Esophagus squamous epithelium (tissue), 5 donors: ENCODE data around the gene SIGLECL1. TPM values are rescaled to one million over a fixed set of nuclear protein-coding genes. Genes with fewer than 3 reads are reported as not detected.

Source experiments
- DNase-seq: peaks from one replicate; lab custom pipeline; 2025; lab: John Stamatoyannopoulos, UW
- H3K27ac ChIP-seq, 4 donors: fragments of 200-600 bp; sonication (generic); one replicate each; pipeline ENCODE4 v1.5.1; 2016 to 2019; ENCODE audit warnings: mild to moderate bottlenecking in 1 of 4
- H3K27me3 ChIP-seq, 4 donors: fragments of 200-600 bp; sonication (generic); 1 replicate in 3 of 4; 2 replicates in 1 of 4; pipeline versions ENCODE4 v1.5.1 to v1.6.0; 2017 to 2021; ENCODE audit warnings: antibody characterized with exemption in 1 of 4
- H3K36me3 ChIP-seq, 3 donors: fragments of 200-600 bp; sonication (generic); one replicate each; pipeline ENCODE4 v1.5.1; 2016 to 2019
- H3K4me1 ChIP-seq, 3 donors: fragments of 200-600 bp; sonication (generic); one replicate each; pipeline ENCODE4 v1.5.1; 2017 to 2019
- H3K4me3 ChIP-seq, 4 donors: fragments of 200-600 bp; sonication (generic); 1 replicate in 3 of 4; 2 replicates in 1 of 4; pipeline ENCODE4 v1.5.1; 2016 to 2019; ENCODE audit warnings: mild to moderate bottlenecking in 2 of 4, moderate library complexity in 1 of 4
- H3K9me3 ChIP-seq, 3 donors: fragments of 200-600 bp; sonication (generic); one replicate each; pipeline ENCODE4 v1.5.1; 2016 to 2019
- POLR2A ChIP-seq, 4 donors: fragments of 450-650 bp; IDR thresholded peaks; one replicate each; pipeline ENCODE4 v1.6.1; 2017; ENCODE audit warnings: antibody characterized with exemption in 4 of 4, mild to moderate bottlenecking in 4 of 4, moderate library complexity in 3 of 4
- WGBS, 2 donors: methylation state at CpG; one replicate each; pipeline ENCODE4 v1.1.5; 2018; 5-methylcytosine and 5-hydroxymethylcytosine counted together
- intact Hi-C: fragments of 100-400 bp; cut with DNase I; formaldehyde crosslinking; loops from one replicate; pipeline ENCODE4 v1.15.0; 2022
- total RNA-seq, 4 donors: library from RNA; depleted of rRNA; stranded (reverse); fragments of >200 nt; gene quantifications; one replicate each; pipeline ENCODE4 v1.1.0, GENCODE V29; 2016
- TF ChIP-seq, protein P1 (sequence below), 6 experiments: fragments of 450-650 bp in 4 of 6; fragments of 200-600 bp in 2 of 6; sonication (generic) in 2 of 6; IDR thresholded peaks; one replicate each; pipeline ENCODE4 v1.5.1; 2016 to 2019; ENCODE audit warnings: antibody characterized with exemption in 6 of 6, mild to moderate bottlenecking in 4 of 6, moderate library complexity in 4 of 6
- donor health status: DM: yes; HTN: yes; CAD: no.

SIGLECL1 gene
- total RNA-seq, 4 donors from 2014 or later: not detected

DNA sequence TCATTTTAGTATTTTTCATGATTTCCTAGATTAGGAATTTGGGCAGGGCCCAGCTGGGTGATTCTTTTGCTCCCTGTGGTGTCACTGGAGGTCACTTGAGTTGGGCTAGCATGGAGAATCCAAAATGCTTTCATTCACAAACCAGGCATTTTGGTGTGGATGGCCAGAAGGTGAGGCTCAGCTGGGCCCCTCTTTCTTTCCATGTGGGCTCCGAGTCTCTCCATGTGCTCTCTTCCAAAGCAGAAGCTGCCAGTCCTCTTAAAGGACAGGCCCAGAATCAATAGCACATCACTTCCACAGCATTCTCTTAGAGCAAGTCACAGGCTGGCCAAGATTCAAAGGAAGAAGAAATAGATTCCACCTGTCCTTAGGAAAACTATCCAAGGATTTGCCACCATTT is 38.8 kb downstream of the SIGLECL1 start:
- DNase-seq: no peak
- H3K4me1 ChIP-seq: no peaks in the 10 kb centered on the region
- H3K27ac ChIP-seq: no peak overlapping the region
- peaks cover 0 to 49% (median 0%) of the 10 kb centered on the region in 4 donors for H3K27me3 ChIP-seq
- TF ChIP-seq, protein P1, sequence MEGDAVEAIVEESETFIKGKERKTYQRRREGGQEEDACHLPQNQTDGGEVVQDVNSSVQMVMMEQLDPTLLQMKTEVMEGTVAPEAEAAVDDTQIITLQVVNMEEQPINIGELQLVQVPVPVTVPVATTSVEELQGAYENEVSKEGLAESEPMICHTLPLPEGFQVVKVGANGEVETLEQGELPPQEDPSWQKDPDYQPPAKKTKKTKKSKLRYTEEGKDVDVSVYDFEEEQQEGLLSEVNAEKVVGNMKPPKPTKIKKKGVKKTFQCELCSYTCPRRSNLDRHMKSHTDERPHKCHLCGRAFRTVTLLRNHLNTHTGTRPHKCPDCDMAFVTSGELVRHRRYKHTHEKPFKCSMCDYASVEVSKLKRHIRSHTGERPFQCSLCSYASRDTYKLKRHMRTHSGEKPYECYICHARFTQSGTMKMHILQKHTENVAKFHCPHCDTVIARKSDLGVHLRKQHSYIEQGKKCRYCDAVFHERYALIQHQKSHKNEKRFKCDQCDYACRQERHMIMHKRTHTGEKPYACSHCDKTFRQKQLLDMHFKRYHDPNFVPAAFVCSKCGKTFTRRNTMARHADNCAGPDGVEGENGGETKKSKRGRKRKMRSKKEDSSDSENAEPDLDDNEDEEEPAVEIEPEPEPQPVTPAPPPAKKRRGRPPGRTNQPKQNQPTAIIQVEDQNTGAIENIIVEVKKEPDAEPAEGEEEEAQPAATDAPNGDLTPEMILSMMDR (IDR thresholded peaks at IDR 0.05): no peak
- no peak for TF ChIP-seq POLR2A (IDR thresholded peaks at IDR 0.05)
- H3K9me3 ChIP-seq: no peaks in the 10 kb centered on the region
- no peak overlapping the region for H3K4me3 ChIP-seq
- intact Hi-C loops: no loop called here
- WGBS, 2 donors: 86 to 100% methylated on average over 1 of the region's 1 CpG
- no peaks in the 10 kb centered on the region for H3K36me3 ChIP-seq

DNA sequence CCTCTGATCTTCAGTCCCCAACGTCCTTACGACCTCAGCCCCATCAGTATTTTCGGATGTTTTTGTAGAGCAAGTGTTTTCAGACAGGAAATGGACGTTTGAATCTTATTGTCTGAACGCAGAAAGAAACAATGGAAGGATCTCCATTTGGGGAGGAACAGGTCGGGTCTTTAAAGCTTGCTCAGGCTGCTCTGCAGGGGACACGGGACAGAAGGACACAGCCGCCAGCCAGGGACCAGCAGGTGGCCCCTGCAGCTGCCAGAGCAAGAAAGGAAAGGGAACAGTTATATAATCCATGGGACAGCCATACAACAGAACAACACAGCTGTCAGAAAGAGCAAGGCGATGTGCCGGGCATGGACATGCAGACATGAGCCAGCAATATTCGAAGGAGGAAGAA is 42.1 kb downstream of the SIGLECL1 start:
- TF ChIP-seq POLR2A (IDR thresholded peaks at IDR 0.05): no peak
- TF ChIP-seq, protein P1 (IDR thresholded peaks at IDR 0.05): no peak
- Histone ChIP-seq H3K36me3 (no peaks in the 10 kb centered on the region), H3K9me3 (no peaks in the 10 kb centered on the region), H3K4me1 (no peaks in the 10 kb centered on the region), H3K27ac (no peak overlapping the region), H3K4me3 (no peak overlapping the region), H3K27me3 (peaks cover 0 to 59% (median 2%) of the 10 kb centered on the region in 4 donors)
- intact Hi-C loops: no loop called here
- no peak for DNase-seq
- 36 to 39% methylated on average over 11 of the region's 11 CpGs for WGBS, 2 donors

DNA sequence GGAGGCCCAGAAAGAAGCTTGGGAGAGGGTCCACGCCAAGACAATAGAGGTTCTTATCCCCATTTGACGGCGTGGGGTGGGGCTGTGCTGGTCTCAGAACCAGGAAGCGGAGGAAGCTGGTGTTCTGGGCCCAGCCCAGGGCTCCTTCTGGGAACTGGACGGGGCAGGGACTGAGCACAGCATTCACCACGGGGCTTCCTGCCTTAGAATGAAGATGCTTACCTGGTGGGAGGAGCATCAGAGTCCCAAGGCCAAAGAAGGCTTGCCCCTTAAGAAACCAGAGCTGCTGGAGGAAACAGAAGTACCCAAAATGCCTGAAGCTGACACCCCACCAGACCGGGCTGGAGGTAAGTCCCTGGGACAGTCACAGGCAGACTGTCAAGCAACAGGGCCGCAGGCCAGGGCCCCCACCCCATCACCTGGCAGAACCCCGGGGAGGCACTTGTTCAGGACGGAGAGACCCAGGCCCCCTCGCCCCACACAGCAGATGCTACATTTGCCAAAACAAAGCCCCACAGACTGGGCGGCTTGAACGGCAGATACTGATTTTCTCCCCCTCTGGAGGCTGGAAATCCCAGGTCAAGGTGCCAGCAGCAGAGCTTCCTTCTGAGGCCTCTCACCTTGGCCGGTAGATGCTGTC is 42.8 kb downstream of the SIGLECL1 start:
- no peak for TF ChIP-seq POLR2A (IDR thresholded peaks at IDR 0.05)
- TF ChIP-seq, protein P1 (IDR thresholded peaks at IDR 0.05): no peak
- no peaks in the 10 kb centered on the region for H3K36me3 ChIP-seq
- intact Hi-C loops: no loop called here
- H3K4me1 ChIP-seq: no peaks in the 10 kb centered on the region
- no peak overlapping the region for H3K4me3 ChIP-seq
- 59 to 65% methylated on average over 5 to 6 of the region's 14 CpGs for WGBS, 2 donors
- DNase-seq: no peak
- peaks cover 0 to 55% (median 2%) of the 10 kb centered on the region in 4 donors for H3K27me3 ChIP-seq
- no peak overlapping the region for H3K27ac ChIP-seq
- H3K9me3 ChIP-seq: no peaks in the 10 kb centered on the region

DNA sequence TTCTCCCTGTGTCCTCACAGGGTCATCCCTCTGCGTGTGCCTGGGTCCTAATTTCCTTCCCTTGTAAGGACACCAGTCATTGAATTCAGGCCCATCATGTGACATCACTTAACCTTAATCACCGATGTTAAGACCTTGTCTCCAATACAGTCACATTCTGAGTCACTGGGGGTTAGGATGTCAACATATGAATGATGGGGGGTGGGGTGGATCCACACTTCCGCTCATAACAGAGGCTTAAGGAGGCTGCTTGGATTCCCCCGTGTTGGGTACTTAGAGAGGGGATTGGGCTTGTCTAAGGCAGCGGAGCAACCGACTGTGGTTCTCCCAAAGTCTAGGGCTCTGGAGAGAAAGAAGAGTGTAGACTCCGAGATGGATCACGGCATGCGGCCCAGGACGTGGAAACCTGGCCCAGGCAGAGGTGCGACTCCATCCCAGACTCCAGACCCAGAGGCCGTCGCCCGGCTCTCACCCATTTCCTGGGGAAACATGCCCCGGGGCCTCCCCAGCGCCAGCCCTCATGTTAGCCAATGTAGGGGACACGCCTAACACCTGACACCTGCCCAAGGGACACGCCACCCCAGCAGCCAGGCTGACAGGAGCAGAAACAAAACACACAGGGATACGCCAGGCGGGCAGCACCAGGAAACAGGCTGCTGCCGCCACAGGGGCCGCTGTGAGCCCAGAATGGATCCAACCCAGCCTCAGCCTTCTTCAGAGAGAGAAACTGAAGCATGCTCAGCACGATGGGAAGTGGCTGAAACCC is 43.5 kb downstream of the SIGLECL1 start:
- no peaks in the 10 kb centered on the region for H3K9me3 ChIP-seq
- no peak overlapping the region for H3K27ac ChIP-seq
- H3K4me3 ChIP-seq: no peak overlapping the region
- WGBS, 2 donors: 72 to 100% methylated on average over 1 to 11 of the region's 23 CpGs
- no peaks in the 10 kb centered on the region for H3K36me3 ChIP-seq
- H3K27me3 ChIP-seq: peaks cover 0 to 53% (median 2%) of the 10 kb centered on the region in 4 donors
- no peak for DNase-seq
- intact Hi-C loops: no loop called here
- TF ChIP-seq, protein P1 (IDR thresholded peaks at IDR 0.05): no peak
- TF ChIP-seq POLR2A (IDR thresholded peaks at IDR 0.05): no peak
- no peaks in the 10 kb centered on the region for H3K4me1 ChIP-seq

DNA sequence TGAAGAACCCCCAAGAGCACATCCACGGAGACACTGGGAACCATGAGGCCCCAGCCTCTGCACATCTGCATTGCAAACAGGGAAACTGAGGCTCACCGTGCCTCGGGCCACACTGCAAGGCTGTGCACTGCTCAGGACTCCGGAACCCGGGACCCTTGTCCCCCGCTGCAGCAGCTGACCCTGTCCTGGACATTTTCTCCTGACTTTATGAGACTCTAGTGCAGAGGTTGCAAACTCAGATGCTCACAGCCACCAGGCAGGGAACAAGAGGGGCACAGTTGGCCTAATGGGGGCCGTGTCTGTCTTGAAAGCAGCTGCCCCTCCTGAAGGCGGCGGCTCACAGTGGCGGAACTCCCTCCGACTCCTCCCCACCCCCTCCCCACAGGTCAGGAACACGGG is 44.1 kb downstream of the SIGLECL1 start:
- TF ChIP-seq, protein P1 (IDR thresholded peaks at IDR 0.05): no peak
- TF ChIP-seq POLR2A (IDR thresholded peaks at IDR 0.05): no peak
- Histone ChIP-seq H3K36me3 (no peaks in the 10 kb centered on the region), H3K27me3 (peaks cover 0 to 53% (median 2%) of the 10 kb centered on the region in 4 donors), H3K4me3 (no peak overlapping the region), H3K27ac (no peak overlapping the region), H3K9me3 (no peaks in the 10 kb centered on the region), H3K4me1 (no peaks in the 10 kb centered on the region)
- 52 to 66% methylated on average over 9 to 11 of the region's 12 CpGs for WGBS, 2 donors
- DNase-seq: no peak
- intact Hi-C loops: no loop called here
